Psoas muscle (tissue), 8 donors: Measurements from ENCODE around the gene CMTM1. TPM values are rescaled to one million over a fixed set of nuclear protein-coding genes. Genes with fewer than 3 reads are reported as not detected.
"Not testable (repeated sequence)": the region's sequence is repeated elsewhere in the genome, so short reads cannot be mapped to it uniquely, and the experiment has no call there.

Experiments
- ATAC-seq, 4 donors: fragments of 200-7000 bp; cut with Tn5 transposase; one replicate each; pipeline ENCODE4 v1.9.1; 2020; ENCODE audit warnings: moderate library complexity in 3 of 4, mild to moderate bottlenecking in 2 of 4
- DNase-seq, 2 donors: peaks; one replicate each; pipeline ENCODE4 v3.0.0-alpha.2; 2020
- H3K27ac ChIP-seq: fragments of 200-600 bp; one replicate; pipeline ENCODE4 v1.8.0; 2022
- H3K27me3 ChIP-seq, 3 donors: fragments of 200-600 bp in 1 of 3; one replicate each; pipeline versions ENCODE4 v1.6.1 to v1.8.0; 2013 to 2022; ENCODE audit warnings: low read length in 2 of 3, mild to moderate bottlenecking in 2 of 3, moderate library complexity in 1 of 3; ENCODE audit not compliant: insufficient read depth in 3 of 3
- H3K36me3 ChIP-seq, 2 donors: fragments of 200-600 bp in 1 of 2; one replicate each; pipeline versions ENCODE4 v1.6.1 to v1.8.0; 2013 to 2022; ENCODE audit warnings: low read depth in 1 of 2, mild to moderate bottlenecking in 1 of 2, moderate library complexity in 1 of 2; ENCODE audit not compliant: insufficient read depth in 1 of 2
- H3K4me1 ChIP-seq: fragments of 200-600 bp; one replicate; pipeline ENCODE4 v1.8.0; 2022
- H3K4me3 ChIP-seq: fragments of 200-600 bp; one replicate; pipeline ENCODE4 v1.8.0; 2022; ENCODE audit warnings: mild to moderate bottlenecking
- H3K9me3 ChIP-seq: fragments of 200-600 bp; one replicate; pipeline ENCODE4 v1.8.0; 2022
- CTCF ChIP-seq: fragments of 200-600 bp; IDR thresholded peaks from one replicate; pipeline ENCODE4 v1.8.0; 2022; ENCODE audit warnings: antibody characterized with exemption
- WGBS, 3 donors: extraction: QIAGEN DNeasy Blood & Tissue Kit; methylation state at CpG; one replicate each; pipeline versions ENCODE4 v1.1.6 to v1.1.7; 2013; 5-methylcytosine and 5-hydroxymethylcytosine counted together
- intact Hi-C, 2 donors: fragments of 100-400 bp; cut with DNase I; formaldehyde crosslinking; loops; one replicate each; pipeline versions ENCODE4 v1.11.0 to v1.14.2; 2022
- polyA plus RNA-seq, 3 donors: library from polyadenylated mRNA; stranded (reverse); fragments of 200-250 nt; gene quantifications; one replicate each; pipeline ENCODE4 v1.2.3, GENCODE V29; 2013
- total RNA-seq, 4 donors: library from RNA; stranded (reverse); fragmentation: NEBNext Ultra II Directional in 2 of 4; extraction: Animal tissue kit (Norgen Biotek cat#: 25700) in 2 of 4; gene quantifications; one replicate each; pipeline versions ENCODE4 v1.2.1 to v1.2.4, GENCODE V29; 2021 to 2023
- donor health status: healthy with polysubstance abuse.
- donor health status: DM: no; HTN: no; CAD: no; lungs with moderate emphysema.
- donor health status: Bipolar disorder and iron deficiency.
- donor health status: healthy.
- donor health status: DM: yes; HTN: yes; CAD: no.
- donor health status: DM: no; HTN: no; CAD: no.
- donor health status: DM: no; HTN: no; CAD: no.
- donor health status: DM: yes; HTN: yes; CAD: no.

CMTM1 gene
- total and polyA plus RNA-seq, 7 donors, result 0.04 to 1.1 (median 0.50) TPM; not detected in 3

DNA sequence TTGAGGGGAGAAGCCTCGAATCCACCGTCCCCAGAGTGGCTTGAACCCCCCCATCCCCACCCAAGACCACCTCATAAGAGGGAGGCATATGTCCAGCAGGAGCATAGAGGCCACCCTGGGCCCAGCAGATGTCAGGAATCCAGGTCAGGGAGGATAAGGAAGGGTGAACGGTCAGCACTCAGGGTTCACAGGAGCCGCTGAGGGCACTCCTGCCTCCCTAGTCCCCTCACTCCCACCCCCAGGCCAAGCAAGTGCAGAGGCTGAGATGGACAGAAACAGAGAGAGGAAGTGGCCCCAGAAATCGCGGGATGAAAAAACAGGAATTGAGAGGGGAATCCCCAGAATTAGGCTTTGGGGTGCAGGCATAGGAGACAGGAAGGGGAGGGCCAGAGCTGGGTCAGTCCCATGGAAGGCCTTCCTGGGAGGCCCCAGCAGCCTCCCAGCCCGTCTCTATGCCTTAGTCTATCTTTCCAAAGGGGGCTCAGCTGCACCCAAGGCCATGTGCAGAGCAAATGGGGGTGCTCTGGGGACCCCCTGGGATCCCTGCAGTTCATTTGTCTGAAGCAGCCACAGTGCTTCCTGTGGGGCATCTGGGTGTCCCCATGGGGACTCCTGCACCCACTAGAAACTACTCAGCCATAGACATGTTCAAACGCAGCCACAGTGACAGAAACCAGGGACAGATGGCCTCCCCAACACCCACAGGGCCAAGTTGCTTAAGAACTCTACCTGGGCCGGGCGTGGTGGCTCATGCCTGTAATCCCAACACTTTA lies 39.9 kb downstream of the CMTM1 start:
- H3K27me3 ChIP-seq, result peaks cover 0 to 22% (median 7%) of the 10 kb centered on the region in 3 donors
- no peak for TF ChIP-seq CTCF
- ATAC-seq (no peak), DNase-seq (no peak)
- intact Hi-C loops, result loop anchor here (2.0 to 10.0 kb wide), 4 partner anchors 121 to 265 kb away; no protein-coding TSS in a partner anchor
- peak overlapping the region; percentile 78 for H3K4me3 ChIP-seq
- H3K27ac ChIP-seq, result no peak overlapping the region
- no peaks in the 10 kb centered on the region for H3K9me3 ChIP-seq
- peaks cover 0 to 10% of the 10 kb centered on the region in 2 donors for H3K36me3 ChIP-seq
- WGBS, 3 donors, result 61 to 77% (median 64%) methylated on average over 9 to 10 of the region's 10 CpGs
- H3K4me1 ChIP-seq, result no peaks in the 10 kb centered on the region

DNA sequence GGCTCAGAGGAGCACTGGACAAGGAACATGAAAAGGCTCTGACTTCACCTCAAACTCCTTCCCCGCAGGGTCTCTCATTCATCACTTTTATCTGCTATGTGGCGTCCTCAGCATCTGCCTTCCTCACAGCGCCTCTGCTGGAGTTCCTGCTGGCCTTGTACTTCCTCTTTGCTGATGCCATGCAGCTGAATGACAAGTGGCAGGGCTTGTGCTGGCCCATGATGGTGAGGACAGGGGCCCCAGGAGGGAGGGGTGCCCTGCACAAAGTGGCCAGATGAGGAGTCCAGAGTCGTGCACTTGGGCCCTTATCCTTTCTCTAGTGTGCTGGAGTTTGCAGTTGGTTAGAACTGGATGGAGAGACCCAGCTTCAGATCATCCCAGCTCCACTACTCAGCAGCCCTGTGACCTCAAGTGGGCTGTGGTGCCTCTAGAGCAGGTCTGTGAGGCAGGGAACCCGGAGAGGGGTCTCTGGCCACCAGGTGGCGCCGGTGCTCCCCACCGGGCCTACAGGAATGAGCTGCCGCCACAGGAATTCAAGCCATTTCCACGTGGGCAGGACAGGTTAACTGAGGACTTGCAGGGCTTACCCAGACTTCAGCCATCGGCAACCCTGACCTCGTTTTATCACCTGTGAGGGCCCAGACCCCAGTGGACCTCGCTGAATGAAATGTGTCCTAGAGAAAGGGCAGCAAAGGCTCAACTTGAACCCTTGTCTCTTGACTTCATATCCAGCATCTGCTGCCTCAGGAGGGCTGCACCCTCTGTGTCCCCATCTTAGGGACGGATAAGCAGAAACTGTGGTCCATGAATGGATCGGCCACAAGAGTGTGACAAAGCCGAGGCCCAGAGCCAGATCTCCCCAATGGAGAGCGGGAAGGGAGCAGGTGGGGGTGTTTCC lies 42.3 kb downstream of the CMTM1 start:
- no peak overlapping the region for H3K4me3 ChIP-seq
- DNase-seq (peak; percentile 90 to 92), ATAC-seq (peak; percentile 86 to 92 (median 90))
- H3K9me3 ChIP-seq, result no peaks in the 10 kb centered on the region
- TF ChIP-seq CTCF, result peak; percentile 92
- no peak overlapping the region for H3K27ac ChIP-seq
- 32 to 39% (median 36%) methylated on average over 17 of the region's 17 CpGs for WGBS, 3 donors
- no peaks in the 10 kb centered on the region for H3K4me1 ChIP-seq
- intact Hi-C loops, result loop anchor here in 1 of 2 donors (2.0 to 10.0 kb wide), 3 partner anchors 124 to 260 kb away; no protein-coding TSS in a partner anchor
- H3K36me3 ChIP-seq, result peaks cover 0 to 30% of the 10 kb centered on the region in 2 donors
- H3K27me3 ChIP-seq, result peaks cover 0 to 10% (median 7%) of the 10 kb centered on the region in 3 donors

DNA sequence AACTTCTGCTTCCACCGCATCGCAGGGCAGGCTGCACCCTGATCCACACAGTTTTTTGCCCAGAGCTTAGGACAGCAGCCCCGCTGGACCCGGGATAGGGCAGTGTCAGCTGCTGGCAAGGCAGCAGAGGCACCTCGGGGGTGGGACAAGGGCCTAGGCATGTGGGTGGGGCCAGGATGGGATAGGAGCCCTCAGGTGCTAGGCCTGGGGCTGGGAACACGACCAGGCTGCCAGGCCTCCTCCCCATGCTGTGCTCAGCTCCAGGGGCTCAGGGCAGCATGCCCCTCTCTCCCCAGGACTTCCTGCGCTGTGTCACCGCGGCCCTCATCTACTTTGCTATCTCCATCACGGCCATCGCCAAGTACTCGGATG lies 42.9 kb downstream of the CMTM1 start:
- Histone ChIP-seq H3K36me3 (peaks cover 0 to 34% of the 10 kb centered on the region in 2 donors), H3K4me1 (no peaks in the 10 kb centered on the region), H3K9me3 (no peaks in the 10 kb centered on the region), H3K27me3 (peaks cover 0 to 5% (median 2%) of the 10 kb centered on the region in 3 donors), H3K4me3 (no peak overlapping the region), H3K27ac (no peak overlapping the region)
- TF ChIP-seq CTCF, result no peak
- ATAC-seq (peak in 1 of 4 donors; percentile 3), DNase-seq (no peak)
- 75 to 88% (median 84%) methylated on average over 9 to 12 of the region's 12 CpGs for WGBS, 3 donors
- intact Hi-C loops, result loop anchor here in 1 of 2 donors (2.0 to 10.0 kb wide), 3 partner anchors 124 to 260 kb away; no protein-coding TSS in a partner anchor

GRCh38 chr16:66610111-66610820 lies 44.0 kb downstream of the CMTM1 start:
- ATAC-seq (no peak), DNase-seq (no peak)
- Histone ChIP-seq H3K4me1 (no peaks in the 10 kb centered on the region), H3K27me3 (no peaks in the 10 kb centered on the region), H3K36me3 (peaks cover 0 to 44% of the 10 kb centered on the region in 2 donors), H3K9me3 (no peaks in the 10 kb centered on the region), H3K4me3 (no peak overlapping the region), H3K27ac (no peak overlapping the region)
- 90 to 93% (median 91%) methylated on average over 14 of the region's 14 CpGs for WGBS, 3 donors
- TF ChIP-seq CTCF, result no peak
- intact Hi-C loops, result loop anchor here in 1 of 2 donors (10.0 kb wide), 1 partner anchor 85 kb away; the partner anchor contains the start of gene CMTM4

DNA sequence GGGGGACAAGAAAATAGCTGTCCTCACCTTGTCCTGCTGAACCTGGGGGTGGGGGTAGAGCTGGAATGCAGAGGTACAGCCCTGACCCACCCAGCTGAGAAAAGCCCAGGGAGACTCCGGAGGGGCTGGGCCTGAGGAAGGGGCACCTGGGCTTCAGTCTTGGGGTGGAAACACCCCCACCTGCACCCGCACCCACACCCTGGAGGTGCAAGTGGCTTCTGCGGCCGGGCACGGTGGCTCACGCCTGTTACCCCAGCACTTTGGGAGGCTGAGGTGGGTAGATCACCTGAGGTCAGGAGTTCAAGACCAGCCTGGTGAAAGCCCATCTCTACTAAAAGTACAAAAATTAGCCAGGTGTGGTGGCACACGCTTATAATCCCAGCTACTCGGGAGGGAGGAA lies 45.7 kb downstream of the CMTM1 start:
- intact Hi-C loops, result loop anchor here in 1 of 2 donors (10.0 kb wide), 1 partner anchor 83 kb away; the partner anchor contains the start of gene CMTM4
- ATAC-seq, DNase-seq, H3K27ac ChIP-seq, H3K9me3 ChIP-seq, H3K27me3 ChIP-seq, H3K4me3 ChIP-seq, H3K4me1 ChIP-seq: not testable (repeated sequence)
- H3K36me3 ChIP-seq, result peaks cover 0 to 44% of the 10 kb centered on the region in 2 donors
- 91 to 94% (median 92%) methylated on average over 8 of the region's 8 CpGs for WGBS, 3 donors
